GM19372 (cell line): Measurements from ENCODE around the gene POU6F1.
"Not testable (repeated sequence)": the region's sequence is repeated elsewhere in the genome, so short reads cannot be mapped to it uniquely, and the experiment has no call there.

ENCODE experiments used
- ATAC-seq: cut with Tn5 transposase; IDR thresholded peaks from one replicate; pipeline ENCODE4 v1.9.1; 2021; ENCODE audit warnings: mild to moderate bottlenecking, low read depth, moderate library complexity; ENCODE audit not compliant: unreplicated experiment

POU6F1 gene, protein sequence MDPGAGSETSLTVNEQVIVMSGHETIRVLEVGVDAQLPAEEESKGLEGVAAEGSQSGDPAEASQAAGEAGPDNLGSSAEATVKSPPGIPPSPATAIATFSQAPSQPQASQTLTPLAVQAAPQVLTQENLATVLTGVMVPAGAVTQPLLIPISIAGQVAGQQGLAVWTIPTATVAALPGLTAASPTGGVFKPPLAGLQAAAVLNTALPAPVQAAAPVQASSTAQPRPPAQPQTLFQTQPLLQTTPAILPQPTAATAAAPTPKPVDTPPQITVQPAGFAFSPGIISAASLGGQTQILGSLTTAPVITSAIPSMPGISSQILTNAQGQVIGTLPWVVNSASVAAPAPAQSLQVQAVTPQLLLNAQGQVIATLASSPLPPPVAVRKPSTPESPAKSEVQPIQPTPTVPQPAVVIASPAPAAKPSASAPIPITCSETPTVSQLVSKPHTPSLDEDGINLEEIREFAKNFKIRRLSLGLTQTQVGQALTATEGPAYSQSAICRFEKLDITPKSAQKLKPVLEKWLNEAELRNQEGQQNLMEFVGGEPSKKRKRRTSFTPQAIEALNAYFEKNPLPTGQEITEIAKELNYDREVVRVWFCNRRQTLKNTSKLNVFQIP

GRCh38 chr12:51217968-51218606, at the start of gene POU6F1:
POU6F1 (minus strand) TSS chr12:51218062; CDS start chr12:51206836, 11,226 bp downstream.
- ATAC-seq, result peak; percentile 62

DNA sequence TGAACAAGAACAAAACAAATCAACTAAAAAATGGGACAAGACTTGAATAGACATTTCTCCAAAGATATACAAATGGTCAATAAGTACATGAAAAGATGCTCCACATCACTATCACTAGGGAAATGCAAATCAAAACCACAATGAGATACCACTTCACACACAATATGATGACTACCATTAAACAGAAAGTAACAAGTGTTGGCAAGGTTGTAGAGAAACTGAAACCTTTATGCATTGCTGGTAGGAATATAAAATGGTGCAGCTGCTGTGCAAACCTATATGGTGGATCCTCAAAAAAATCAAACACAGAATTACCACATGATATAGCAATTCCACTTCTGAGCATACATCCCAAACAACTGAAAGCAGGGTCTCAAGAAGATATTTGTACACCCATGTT, 47.2 kb upstream of the POU6F1 start:
- ATAC-seq, result no peak

DNA sequence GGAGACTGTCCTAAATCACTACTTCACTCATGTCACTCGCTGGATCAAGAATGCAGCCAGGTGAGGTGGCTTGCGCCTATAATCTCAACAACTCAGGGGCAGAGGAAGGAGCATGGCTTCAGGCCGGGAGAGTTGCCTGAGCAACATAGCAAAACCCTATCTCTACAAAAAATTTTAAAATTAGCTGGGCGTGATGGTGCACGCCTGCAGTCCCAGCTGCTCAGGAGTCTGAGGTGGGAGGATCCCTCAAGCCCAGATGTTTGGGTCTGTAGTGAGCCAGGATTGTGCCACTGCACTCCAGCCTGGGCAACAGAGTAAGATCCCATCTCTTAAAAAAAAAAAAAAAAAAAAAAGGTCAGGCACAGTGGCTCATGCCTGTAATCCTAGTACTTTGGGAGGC, 46.4 kb upstream of the POU6F1 start:
- ATAC-seq, result no peak

GRCh38 chr12:51263341-51263740, 45.5 kb upstream of the POU6F1 start:
- no peak for ATAC-seq

GRCh38 chr12:51262758-51263177, 44.9 kb upstream of the POU6F1 start:
- no peak for ATAC-seq

DNA sequence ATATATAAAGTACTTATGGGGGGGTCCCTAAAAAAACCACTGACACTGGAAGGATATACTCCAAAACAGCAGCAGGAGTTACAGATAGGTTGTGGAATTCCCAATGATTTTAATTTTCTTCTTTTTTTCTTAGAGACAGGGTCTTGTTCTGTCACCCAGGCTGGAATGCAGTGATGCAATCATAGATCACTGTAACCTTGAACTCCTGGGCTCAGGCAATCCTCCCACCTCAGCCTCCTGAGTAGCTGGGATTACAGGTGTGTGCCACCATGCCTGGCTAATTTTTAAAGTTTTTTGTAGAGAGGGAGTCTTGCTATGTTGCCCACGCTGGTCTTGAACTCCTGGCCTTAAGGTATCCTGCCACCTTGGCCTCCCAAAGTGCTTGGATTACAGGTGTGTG, 41.7 kb upstream of the POU6F1 start:
- not testable (repeated sequence) for ATAC-seq

DNA sequence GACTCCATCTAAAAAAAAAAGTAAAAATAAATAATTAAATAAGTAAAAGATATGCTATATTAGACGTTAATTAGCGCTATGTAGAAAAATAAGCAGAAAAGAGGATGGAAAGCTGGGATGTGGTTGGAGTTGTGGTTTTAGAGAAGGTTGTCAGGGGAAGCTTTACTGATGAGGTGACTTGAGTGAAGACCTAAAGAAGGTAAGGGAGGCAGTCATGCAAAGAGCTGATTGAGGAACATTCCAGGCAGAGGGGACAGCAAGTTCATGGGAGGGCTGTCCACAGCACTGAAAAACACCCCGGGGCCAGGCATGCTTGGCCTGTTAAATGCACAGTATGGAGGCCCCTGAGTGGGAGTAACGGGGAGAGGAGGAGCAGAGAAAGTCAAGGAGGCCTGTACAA, 36.7 kb upstream of the POU6F1 start:
- no peak for ATAC-seq

- ATAC-seq, result no peak
Measured at GRCh38 chr12:51253276-51253675, 35.4 kb upstream of the POU6F1 start.

GRCh38 chr12:51247523-51248206, 29.8 kb upstream of the POU6F1 start:
- ATAC-seq, result no peak

GRCh38 chr12:51246254-51246853, 28.5 kb upstream of the POU6F1 start:
- ATAC-seq, result no peak

- ATAC-seq, result no peak
Measured at GRCh38 chr12:51245476-51246253, 27.8 kb upstream of the POU6F1 start.

- no peak for ATAC-seq
Measured at GRCh38 chr12:51244269-51244668, 26.4 kb upstream of the POU6F1 start.

- no peak for ATAC-seq
Measured at GRCh38 chr12:51242876-51243275, 25.0 kb upstream of the POU6F1 start.

GRCh38 chr12:51242120-51242519, 24.3 kb upstream of the POU6F1 start:
- no peak for ATAC-seq

DNA sequence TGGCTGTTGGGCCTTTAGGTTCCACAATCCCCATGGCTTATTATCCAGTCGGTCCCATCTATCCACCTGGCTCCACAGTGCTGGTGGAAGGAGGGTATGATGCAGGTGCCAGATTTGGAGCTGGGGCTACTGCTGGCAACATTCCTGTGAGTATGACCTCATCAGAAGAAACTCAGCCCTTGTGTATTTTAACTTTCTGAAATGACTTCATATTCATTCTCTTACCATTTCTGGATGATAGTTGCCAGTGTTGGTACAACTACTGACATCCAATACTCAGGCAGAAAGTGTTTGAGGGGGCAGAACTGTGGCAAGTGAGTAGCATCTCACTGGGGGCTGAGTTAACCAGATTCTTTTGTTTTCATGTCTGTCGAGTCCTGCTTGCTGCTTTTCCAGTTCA, 23.1 kb upstream of the POU6F1 start:
- ATAC-seq, result no peak

GRCh38 chr12:51238510-51239334, 20.9 kb upstream of the POU6F1 start, which contains the start of gene DAZAP2:
DAZAP2 (plus strand) TSS chr12:51238826; CDS start chr12:51238908, 82 bp downstream.
- ATAC-seq, result peak; percentile 92

GRCh38 chr12:51238037-51238509, 20.2 kb upstream of the POU6F1 start:
- ATAC-seq, result peak; percentile 5

GRCh38 chr12:51234530-51234929, 16.7 kb upstream of the POU6F1 start:
- ATAC-seq, result no peak

DNA sequence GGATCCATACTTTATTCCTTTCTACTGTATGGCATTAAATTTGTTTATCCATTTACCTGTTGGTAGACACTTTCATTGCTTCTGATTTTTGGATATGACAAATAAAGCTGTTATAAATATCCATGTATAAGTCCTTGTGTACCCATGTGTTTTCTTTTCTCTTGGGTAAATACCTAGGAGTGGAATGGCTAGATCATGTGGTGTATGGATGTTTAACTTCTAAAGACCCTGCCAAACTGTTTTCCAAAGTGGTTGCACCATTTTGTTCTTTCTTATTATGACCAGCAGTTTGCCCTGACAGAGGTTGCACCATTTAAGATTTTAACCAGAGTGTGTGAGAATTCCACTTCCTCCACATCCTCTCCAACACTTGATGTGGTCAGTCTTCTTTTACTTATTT, 14.8 kb upstream of the POU6F1 start:
- no peak for ATAC-seq
